ENCODE measurements around the gene ATRNL1. TPM values are rescaled to one million over a fixed set of nuclear protein-coding genes. Genes with fewer than 3 reads are reported as not detected.
"Not testable (repeated sequence)": the region's sequence is repeated elsewhere in the genome, so short reads cannot be mapped to it uniquely, and the experiment has no call there.

ATRNL1 gene
- total RNA-seq, 2 experiments from 2014 or later = 0.21 TPM; not detected in 1

GRCh38 chr10:115141254-115141653 is 48.1 kb downstream of the ATRNL1 start:
- DNase-seq (no peak), ATAC-seq (no peak)
- Mint-ChIP-seq H3K9me3 (ENCODE audit: low read depth) (peaks cover 5% of the 10 kb centered on the region), H3K4me1 (no peaks in the 10 kb centered on the region), H3K36me3 (ENCODE audit: low read depth) (no peaks in the 10 kb centered on the region), H3K27ac (no peak overlapping the region), H3K27me3 (peaks cover 15% of the 10 kb centered on the region), H3K4me3 (no peak overlapping the region)
- intact Hi-C loops (cut with DNase I, micrococcal nuclease) = loop anchor here in 1 of 2 experiments (10.0 kb wide), 1 partner anchor 1244 kb away; no protein-coding TSS in a partner anchor
- ChIA-PET CTCF (interaction anchor here (1.1 to 1.4 kb wide), 2 partner anchors 11 to 980 kb away, joined by 3 to 4 read pairs; no protein-coding TSS in a partner anchor), POLR2A (no interaction called here)

- POLR2A ChIA-PET = no interaction called here
- H3K27me3 Mint-ChIP-seq = peaks cover 17% of the 10 kb centered on the region
- H3K4me3 Mint-ChIP-seq = no peak overlapping the region
- H3K9me3 Mint-ChIP-seq (ENCODE audit: low read depth) = no peaks in the 10 kb centered on the region
- H3K36me3 Mint-ChIP-seq (ENCODE audit: low read depth) = no peaks in the 10 kb centered on the region
- H3K4me1 Mint-ChIP-seq = no peaks in the 10 kb centered on the region
- intact Hi-C loops (cut with DNase I, micrococcal nuclease) = no loop called here
- H3K27ac Mint-ChIP-seq = no peak overlapping the region
- CTCF ChIA-PET = interaction anchor here (1.4 kb wide), 1 partner anchor 278 kb away, joined by 3 read pairs; no protein-coding TSS in a partner anchor
- DNase-seq (no peak), ATAC-seq (no peak)
These were observed 64.2 kb downstream of the ATRNL1 start for GRCh38 chr10:115157357-115157756.

GRCh38 chr10:115163129-115163528 is 70.0 kb downstream of the ATRNL1 start:
- intact Hi-C loops (cut with DNase I, micrococcal nuclease) = no loop called here
- DNase-seq = no peak
- H3K4me3 Mint-ChIP-seq = no peak overlapping the region
- H3K36me3 Mint-ChIP-seq (ENCODE audit: low read depth) = no peaks in the 10 kb centered on the region
- H3K9me3 Mint-ChIP-seq (ENCODE audit: low read depth) = no peaks in the 10 kb centered on the region
- H3K27ac Mint-ChIP-seq = no peak overlapping the region
- H3K27me3 Mint-ChIP-seq = peaks cover 12% of the 10 kb centered on the region
- H3K4me1 Mint-ChIP-seq = no peaks in the 10 kb centered on the region
- POLR2A ChIA-PET = no interaction called here
- ATAC-seq = no peak
- CTCF ChIA-PET = no interaction called here

GRCh38 chr10:115164220-115164619 is 71.1 kb downstream of the ATRNL1 start:
- no peak overlapping the region for H3K27ac Mint-ChIP-seq
- H3K27me3 Mint-ChIP-seq = peaks cover 12% of the 10 kb centered on the region
- intact Hi-C loops (cut with DNase I, micrococcal nuclease) = no loop called here
- CTCF ChIA-PET = no interaction called here
- no peak overlapping the region for H3K4me3 Mint-ChIP-seq
- POLR2A ChIA-PET = no interaction called here
- DNase-seq (no peak), ATAC-seq (no peak)
- H3K4me1 Mint-ChIP-seq = no peaks in the 10 kb centered on the region
- no peaks in the 10 kb centered on the region for H3K36me3 Mint-ChIP-seq (ENCODE audit: low read depth)
- H3K9me3 Mint-ChIP-seq (ENCODE audit: low read depth) = no peaks in the 10 kb centered on the region

GRCh38 chr10:115167751-115168150 is 74.6 kb downstream of the ATRNL1 start:
- no peaks in the 10 kb centered on the region for H3K4me1 Mint-ChIP-seq
- no peak overlapping the region for H3K27ac Mint-ChIP-seq
- intact Hi-C loops (cut with DNase I, micrococcal nuclease) = no loop called here
- DNase-seq = no peak
- ATAC-seq = no peak
- ChIA-PET POLR2A (no interaction called here), CTCF (no interaction called here)
- peaks cover 3% of the 10 kb centered on the region for H3K27me3 Mint-ChIP-seq
- H3K4me3 Mint-ChIP-seq = no peak overlapping the region
- H3K9me3 Mint-ChIP-seq (ENCODE audit: low read depth) = no peaks in the 10 kb centered on the region
- H3K36me3 Mint-ChIP-seq (ENCODE audit: low read depth) = no peaks in the 10 kb centered on the region

- no peak for DNase-seq
- no peak for ATAC-seq
- H3K27ac Mint-ChIP-seq = no peak overlapping the region
- H3K4me1 Mint-ChIP-seq = no peaks in the 10 kb centered on the region
- H3K27me3 Mint-ChIP-seq = no peaks in the 10 kb centered on the region
- CTCF ChIA-PET = interaction anchor here (0.6 to 2.4 kb wide), 3 partner anchors 9 to 1218 kb away, joined by 3 to 6 read pairs (median 3); no protein-coding TSS in a partner anchor
- H3K9me3 Mint-ChIP-seq (ENCODE audit: low read depth) = no peaks in the 10 kb centered on the region
- H3K36me3 Mint-ChIP-seq (ENCODE audit: low read depth) = no peaks in the 10 kb centered on the region
- POLR2A ChIA-PET = no interaction called here
- intact Hi-C loops (cut with DNase I, micrococcal nuclease) = loop anchor here (2.0 to 10.0 kb wide), 4 partner anchors 243 to 1216 kb away; no protein-coding TSS in a partner anchor
- H3K4me3 Mint-ChIP-seq = no peak overlapping the region
These were observed 78.3 kb downstream of the ATRNL1 start for GRCh38 chr10:115171392-115171960.

- DNase-seq (no peak), ATAC-seq (no peak)
- ChIA-PET CTCF (interaction anchor here (0.7 kb wide), 1 partner anchor 34 kb away, joined by 4 read pairs; no protein-coding TSS in a partner anchor), POLR2A (no interaction called here)
- Mint-ChIP-seq H3K27ac (no peak overlapping the region), H3K4me3 (no peak overlapping the region), H3K9me3 (ENCODE audit: low read depth) (no peaks in the 10 kb centered on the region), H3K27me3 (peaks cover 4% of the 10 kb centered on the region), H3K36me3 (ENCODE audit: low read depth) (no peaks in the 10 kb centered on the region), H3K4me1 (no peaks in the 10 kb centered on the region)
- intact Hi-C loops (cut with DNase I, micrococcal nuclease) = loop anchor here (2.0 to 10.0 kb wide), 4 partner anchors 241 to 1213 kb away; no protein-coding TSS in a partner anchor
These were observed 80.8 kb downstream of the ATRNL1 start for GRCh38 chr10:115173915-115174443.

- not testable (repeated sequence) for H3K27ac Mint-ChIP-seq
These were observed 114.1 kb downstream of the ATRNL1 start for GRCh38 chr10:115207276-115207675.

GRCh38 chr10:115209133-115209532 is 116.0 kb downstream of the ATRNL1 start:
- no peak for ATAC-seq
- ChIA-PET CTCF (no interaction called here), POLR2A (no interaction called here)
- no peak for DNase-seq
- Mint-ChIP-seq H3K27ac (no peak overlapping the region), H3K4me3 (no peak overlapping the region), H3K9me3 (ENCODE audit: low read depth) (peaks cover 2% of the 10 kb centered on the region), H3K27me3 (peaks cover 2% of the 10 kb centered on the region), H3K4me1 (peaks cover 3% of the 10 kb centered on the region), H3K36me3 (ENCODE audit: low read depth) (no peaks in the 10 kb centered on the region)
- intact Hi-C loops (cut with DNase I, micrococcal nuclease) = no loop called here

More at GRCh38 chr10:115207276-115207675, 114.1 kb downstream of the ATRNL1 start:
- ATAC-seq; DNase-seq; CTCF ChIA-PET; POLR2A ChIA-PET; H3K9me3 Mint-ChIP-seq (ENCODE audit: low read depth); H3K27me3 Mint-ChIP-seq; H3K36me3 Mint-ChIP-seq (ENCODE audit: low read depth); intact Hi-C loops (cut with DNase I, micrococcal nuclease); H3K4me1 Mint-ChIP-seq: not testable (repeated sequence)
- peak overlapping the region; percentile 5 for H3K4me3 Mint-ChIP-seq

- Mint-ChIP-seq H3K27ac (no peak overlapping the region), H3K36me3 (ENCODE audit: low read depth) (no peaks in the 10 kb centered on the region), H3K4me1 (no peaks in the 10 kb centered on the region), H3K4me3 (no peak overlapping the region), H3K9me3 (ENCODE audit: low read depth) (peaks cover 2% of the 10 kb centered on the region), H3K27me3 (peaks cover 2% of the 10 kb centered on the region)
- DNase-seq (no peak), ATAC-seq (no peak)
- ChIA-PET CTCF (no interaction called here), POLR2A (no interaction called here)
- intact Hi-C loops (cut with DNase I, micrococcal nuclease) = no loop called here
These were observed 121.7 kb downstream of the ATRNL1 start for GRCh38 chr10:115214829-115215228.

GRCh38 chr10:115219203-115219602 is 126.0 kb downstream of the ATRNL1 start:
- DNase-seq (no peak), ATAC-seq (no peak)
- H3K27me3 Mint-ChIP-seq = no peaks in the 10 kb centered on the region
- intact Hi-C loops (cut with DNase I, micrococcal nuclease) = no loop called here
- no peaks in the 10 kb centered on the region for H3K36me3 Mint-ChIP-seq (ENCODE audit: low read depth)
- H3K9me3 Mint-ChIP-seq (ENCODE audit: low read depth) = no peaks in the 10 kb centered on the region
- ChIA-PET CTCF (no interaction called here), POLR2A (no interaction called here)
- no peak overlapping the region for H3K4me3 Mint-ChIP-seq
- no peak overlapping the region for H3K27ac Mint-ChIP-seq
- H3K4me1 Mint-ChIP-seq = no peaks in the 10 kb centered on the region

GRCh38 chr10:115222039-115222438 is 128.9 kb downstream of the ATRNL1 start:
- intact Hi-C loops (cut with DNase I, micrococcal nuclease) = no loop called here
- ChIA-PET POLR2A (no interaction called here), CTCF (no interaction called here)
- H3K27ac Mint-ChIP-seq = no peak overlapping the region
- H3K4me3 Mint-ChIP-seq = no peak overlapping the region
- H3K9me3 Mint-ChIP-seq (ENCODE audit: low read depth) = no peaks in the 10 kb centered on the region
- ATAC-seq (no peak), DNase-seq (no peak)
- no peaks in the 10 kb centered on the region for H3K27me3 Mint-ChIP-seq
- no peaks in the 10 kb centered on the region for H3K36me3 Mint-ChIP-seq (ENCODE audit: low read depth)
- H3K4me1 Mint-ChIP-seq = no peaks in the 10 kb centered on the region

Measured in activated CD4-positive, alpha-beta T cell treated with anti-CD3 and anti-CD28 coated beads for 36 hours (primary cell).